ENCODE results near the gene ECSCR. TPM values are rescaled to one million over a fixed set of nuclear protein-coding genes. Genes with fewer than 3 reads are reported as not detected.

The ECSCR gene
- total and polyA plus RNA-seq, 10 of the 15 experiments (the other 5 are each of a cell fraction or from before 2014, with no cell fraction given): 0.15 to 0.83 (median 0.23) TPM; not detected in 3

DNA sequence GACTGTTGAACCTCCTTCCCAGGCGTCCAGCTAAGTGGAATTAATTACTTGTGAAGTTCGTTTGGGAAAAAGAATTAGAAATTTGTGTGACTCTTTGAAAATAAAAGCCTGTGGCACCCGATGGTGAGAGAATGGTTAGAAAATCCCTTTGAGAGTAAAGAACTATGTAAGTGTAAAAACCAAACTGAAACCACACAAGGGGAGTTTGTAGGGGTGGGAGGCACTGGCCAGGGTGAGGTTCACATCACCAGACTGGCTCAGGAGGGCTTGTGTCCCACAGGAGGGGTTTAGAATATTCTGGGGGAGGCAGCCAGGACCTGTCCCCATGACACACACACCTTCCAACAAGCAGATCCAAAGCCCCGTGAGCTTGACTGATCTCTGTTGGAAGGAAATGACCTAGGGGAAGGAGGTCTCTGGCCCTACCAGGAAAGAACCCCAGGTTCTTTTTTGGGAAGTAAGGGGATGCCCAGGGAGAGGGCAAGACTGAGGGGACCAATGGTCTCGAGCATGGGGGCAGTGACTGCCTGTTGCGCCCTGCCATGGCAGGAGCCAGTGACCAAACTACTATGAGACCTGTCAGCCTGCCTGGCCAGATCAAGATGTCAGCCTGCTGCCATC lies 62.9 kb downstream of the ECSCR start:
- Histone ChIP-seq H3K27ac (ENCODE audit: control insufficient read depth, insufficient read depth) (peak overlapping the region; percentile 90), H3K9me3 (replicated peaks; ENCODE audit: control insufficient read depth, insufficient read depth, low read length) (no peaks in the 10 kb centered on the region; the same call in 2 of the 3 replicates), H4K20me1 (ENCODE audit: control insufficient read depth, insufficient read depth) (no peaks in the 10 kb centered on the region), H3K4me3 (peak overlapping the region; percentile 33; the same call in 1 of the 2 replicates), H3K36me3 (ENCODE audit: control insufficient read depth in 2 of 2, insufficient read depth in 2 of 2, low read length in 1 of 2) (peaks cover 0 to 7% of the 10 kb centered on the region in 2 experiments; a peak in 1 of 4 replicates), H2AFZ (ENCODE audit: control insufficient read depth, low read depth, low read length) (peak overlapping the region; percentile 16), H3K9ac (ENCODE audit: control insufficient read depth, insufficient read depth, low read length) (peak overlapping the region; percentile 55), H3K79me2 (ENCODE audit: control insufficient read depth, insufficient read depth, low read length) (peaks cover 15% of the 10 kb centered on the region), H3K4me2 (ENCODE audit: control insufficient read depth, insufficient read depth) (peak overlapping the region; percentile 46), H3K27me3 (replicated peaks in 1 of 2; ENCODE audit: control insufficient read depth in 2 of 2, insufficient read depth in 2 of 2, low read length in 1 of 2) (no peaks in the 10 kb centered on the region), H3K4me1 (ENCODE audit: control insufficient read depth, insufficient read depth, low read length) (peaks cover 49% of the 10 kb centered on the region)
- 12% methylated on average over 6 of the region's 6 CpGs for WGBS (ENCODE audit: insufficient coverage, insufficient replicate concordance, low lambda C conversion rate, missing lambda C conversion rate)
- intact Hi-C loops (cut with micrococcal nuclease; ENCODE audit: unreplicated experiment) (no loop called here), in situ Hi-C loops (cut with MboI) (no loop called here)
- ChIA-PET POLR2A (interaction anchor here (1.0 to 7.0 kb wide), 5 partner anchors 11 to 163 kb away, joined by 3 to 74 read pairs (median 4); partner anchors contain the start of gene MZB1), RAD21 (ENCODE audit: unreplicated experiment) (interaction anchor here (0.6 to 1.7 kb wide), 2 partner anchors 9 to 11 kb away, joined by 3 to 10 read pairs; partner anchors contain the start of gene MZB1), CTCF (interaction anchor here (1.0 to 2.0 kb wide), 2 partner anchors 11 to 131 kb away, joined by 3 to 5 read pairs; no protein-coding TSS in a partner anchor), SMC1A (ENCODE audit: uncharacterized antibody, unreplicated experiment) (interaction anchor here (0.9 to 5.0 kb wide), 7 partner anchors 8 to 24 kb away, joined by 3 to 19 read pairs (median 4); partner anchors contain the start of gene MZB1)
- DNase-seq (ENCODE audit: low read depth, low spot score) (peak; percentile 77), ATAC-seq (peak; percentile 65), FAIRE-seq (peak; percentile 13)
- BruUV-seq (replicated peaks): no TSS peak
- peak; percentile 43; the same call in 1 of the 2 replicates for TF ChIP-seq CBFB (IDR thresholded peaks at IDR 0.05; ENCODE audit: low read depth)
- TF ChIP-seq NR2C2 (IDR thresholded peaks at IDR 0.05; ENCODE audit: borderline replicate concordance, control insufficient read depth, insufficient read length, low read depth): no peak
- peak; percentile 84 to 86 for TF ChIP-seq IKZF2 (IDR thresholded peaks at IDR 0.05)
- 0 out of 2 replicates have a peak, but pooled peaks have one; percentile 44 for TF ChIP-seq MLLT1 (IDR thresholded peaks at IDR 0.05)
- no peak for TF ChIP-seq SREBF1 (IDR thresholded peaks at IDR 0.05; ENCODE audit: low read length)
- no peak for TF ChIP-seq STAT1 (conservative IDR thresholded peaks at IDR 0.05)
- no peak for TF ChIP-seq E4F1 (IDR thresholded peaks at IDR 0.05; ENCODE audit: borderline replicate concordance, partially characterized antibody)
- no peak for TF ChIP-seq ATF2 (IDR thresholded peaks at IDR 0.05; ENCODE audit: low read length)
- TF ChIP-seq, protein P1, sequence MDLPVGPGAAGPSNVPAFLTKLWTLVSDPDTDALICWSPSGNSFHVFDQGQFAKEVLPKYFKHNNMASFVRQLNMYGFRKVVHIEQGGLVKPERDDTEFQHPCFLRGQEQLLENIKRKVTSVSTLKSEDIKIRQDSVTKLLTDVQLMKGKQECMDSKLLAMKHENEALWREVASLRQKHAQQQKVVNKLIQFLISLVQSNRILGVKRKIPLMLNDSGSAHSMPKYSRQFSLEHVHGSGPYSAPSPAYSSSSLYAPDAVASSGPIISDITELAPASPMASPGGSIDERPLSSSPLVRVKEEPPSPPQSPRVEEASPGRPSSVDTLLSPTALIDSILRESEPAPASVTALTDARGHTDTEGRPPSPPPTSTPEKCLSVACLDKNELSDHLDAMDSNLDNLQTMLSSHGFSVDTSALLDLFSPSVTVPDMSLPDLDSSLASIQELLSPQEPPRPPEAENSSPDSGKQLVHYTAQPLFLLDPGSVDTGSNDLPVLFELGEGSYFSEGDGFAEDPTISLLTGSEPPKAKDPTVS (IDR thresholded peaks at IDR 0.05; ENCODE audit: low read depth, low read length): no peak; the same call in 1 of the 2 replicates
- TF ChIP-seq MAX (IDR thresholded peaks at IDR 0.05; ENCODE audit: low read depth, low read length): no peak
- TF ChIP-seq, protein P2, sequence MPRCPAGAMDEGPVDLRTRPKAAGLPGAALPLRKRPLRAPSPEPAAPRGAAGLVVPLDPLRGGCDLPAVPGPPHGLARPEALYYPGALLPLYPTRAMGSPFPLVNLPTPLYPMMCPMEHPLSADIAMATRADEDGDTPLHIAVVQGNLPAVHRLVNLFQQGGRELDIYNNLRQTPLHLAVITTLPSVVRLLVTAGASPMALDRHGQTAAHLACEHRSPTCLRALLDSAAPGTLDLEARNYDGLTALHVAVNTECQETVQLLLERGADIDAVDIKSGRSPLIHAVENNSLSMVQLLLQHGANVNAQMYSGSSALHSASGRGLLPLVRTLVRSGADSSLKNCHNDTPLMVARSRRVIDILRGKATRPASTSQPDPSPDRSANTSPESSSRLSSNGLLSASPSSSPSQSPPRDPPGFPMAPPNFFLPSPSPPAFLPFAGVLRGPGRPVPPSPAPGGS (IDR thresholded peaks at IDR 0.05; ENCODE audit: borderline replicate concordance, insufficient read depth, low read depth, low read length, poor library complexity, severe bottlenecking): peak; percentile 61
- peak; percentile 58; the same call in 1 of the 2 replicates for TF ChIP-seq EED (IDR thresholded peaks at IDR 0.05; ENCODE audit: low read depth)
- peak; percentile 52; the same call in 1 of the 2 replicates for TF ChIP-seq BACH1 (IDR thresholded peaks at IDR 0.05; ENCODE audit: borderline replicate concordance)

Measured in GM12878 (cell line).